GM19467 (cell line): Measurements from ENCODE around the gene GYG2.
"Not testable (repeated sequence)": the region's sequence is repeated elsewhere in the genome, so short reads cannot be mapped to it uniquely, and the experiment has no call there.

ENCODE experiments used
- ATAC-seq: cut with Tn5 transposase; IDR thresholded peaks from one replicate; pipeline ENCODE4 v1.9.1; 2021; ENCODE audit warnings: mild to moderate bottlenecking, moderate library complexity; ENCODE audit not compliant: unreplicated experiment

The GYG2 gene

GRCh38 chrX:2828344-2828958 lies at the start of gene GYG2:
TSS of gene GYG2 (plus strand) at chrX:2828930. CDS start at chrX:2830189, 1,259 bp downstream.
- ATAC-seq: no peak

- ATAC-seq: peak; percentile 74
These were observed 48.1 kb upstream of the GYG2 start for GRCh38 chrX:2780472-2781225.

GRCh38 chrX:2781226-2781571 lies 47.5 kb upstream of the GYG2 start:
- ATAC-seq: no peak

- ATAC-seq: no peak
These were observed 47.0 kb upstream of the GYG2 start for GRCh38 chrX:2781698-2782097.

- no peak for ATAC-seq
These were observed 46.6 kb upstream of the GYG2 start for GRCh38 chrX:2782171-2782570.

- ATAC-seq: no peak
These were observed 46.0 kb upstream of the GYG2 start for GRCh38 chrX:2782778-2783177.

GRCh38 chrX:2784026-2784425 lies 44.7 kb upstream of the GYG2 start:
- no peak for ATAC-seq

GRCh38 chrX:2785538-2785937 lies 43.2 kb upstream of the GYG2 start:
- no peak for ATAC-seq

- ATAC-seq: no peak
These were observed 39.8 kb upstream of the GYG2 start for GRCh38 chrX:2788980-2789379.

GRCh38 chrX:2789569-2789968 lies 39.2 kb upstream of the GYG2 start:
- no peak for ATAC-seq

GRCh38 chrX:2793752-2794151 lies 35.0 kb upstream of the GYG2 start:
- no peak for ATAC-seq

- no peak for ATAC-seq
These were observed 34.4 kb upstream of the GYG2 start for GRCh38 chrX:2794336-2794735.

GRCh38 chrX:2796808-2797207 lies 31.9 kb upstream of the GYG2 start:
- not testable (repeated sequence) for ATAC-seq

- no peak for ATAC-seq
These were observed 29.4 kb upstream of the GYG2 start for GRCh38 chrX:2799369-2799768.

GRCh38 chrX:2799980-2800379 lies 28.8 kb upstream of the GYG2 start:
- not testable (repeated sequence) for ATAC-seq

- ATAC-seq: no peak
These were observed 27.5 kb upstream of the GYG2 start for GRCh38 chrX:2801223-2801622.

GRCh38 chrX:2802376-2803090 lies 26.2 kb upstream of the GYG2 start:
- not testable (repeated sequence) for ATAC-seq

GRCh38 chrX:2803486-2803885 lies 25.2 kb upstream of the GYG2 start:
- not testable (repeated sequence) for ATAC-seq

GRCh38 chrX:2804106-2804843 lies 24.5 kb upstream of the GYG2 start:
- not testable (repeated sequence) for ATAC-seq

- ATAC-seq: not testable (repeated sequence)
These were observed 23.9 kb upstream of the GYG2 start for GRCh38 chrX:2804858-2805257.

GRCh38 chrX:2811271-2811670 lies 17.5 kb upstream of the GYG2 start:
- ATAC-seq: no peak
